GM19239 (cell line): Measurements from ENCODE around the gene UGGT2.
"Not testable (repeated sequence)": the region's sequence is repeated elsewhere in the genome, so short reads cannot be mapped to it uniquely, and the experiment has no call there.

Experiments
- DNase-seq: peaks from one replicate; pipeline ENCODE4 v3.0.0; 2011; ENCODE audit warnings: low spot score; ENCODE audit not compliant: insufficient read length
- FAIRE-seq: peaks from 2 replicates; lab custom pipeline; 2011; peaks lifted over from hg19 to GRCh38; lab: Jason Lieb, UNC

UGGT2 gene

DNA sequence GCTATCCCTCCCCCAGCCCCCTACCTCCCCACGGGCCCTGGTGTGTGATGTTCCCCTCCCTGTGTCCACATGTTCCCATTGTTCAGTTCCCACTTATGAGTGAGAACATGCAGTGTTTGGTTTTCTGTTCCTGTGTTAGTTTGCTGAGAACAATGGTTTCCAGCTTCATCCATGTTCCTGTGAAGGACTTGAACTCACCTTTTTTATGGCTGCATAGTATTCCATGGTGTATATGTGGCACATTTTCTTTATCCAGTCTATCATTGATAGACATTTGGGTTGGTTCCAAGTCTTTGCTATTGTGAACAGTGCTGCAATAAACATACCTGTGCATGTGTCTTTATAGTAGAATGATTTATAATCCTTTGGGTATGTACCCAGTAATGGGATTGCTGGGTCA, 271.3 kb downstream of the UGGT2 start:
- not testable (repeated sequence) for FAIRE-seq, DNase-seq

DNA sequence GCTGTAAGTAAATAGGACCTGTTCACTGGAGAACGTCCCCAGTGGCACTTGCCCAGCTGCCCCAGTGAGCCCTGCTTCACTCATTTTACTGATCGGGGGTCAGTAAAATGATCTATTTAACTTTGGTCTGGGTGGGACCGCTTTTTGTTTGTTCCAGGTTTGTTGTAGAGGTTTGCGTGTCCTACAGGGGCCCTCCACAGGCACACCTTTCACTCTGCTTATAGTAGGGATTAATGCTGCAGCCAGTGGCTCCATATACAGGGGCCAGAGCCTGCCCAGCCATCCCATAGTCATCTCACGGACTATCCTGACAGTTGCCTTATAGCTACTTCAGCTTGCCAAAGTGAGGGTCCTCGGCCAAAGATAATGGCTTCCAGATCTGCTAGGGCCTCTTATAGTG, 272.2 kb downstream of the UGGT2 start:
- FAIRE-seq (no peak), DNase-seq (no peak)

DNA sequence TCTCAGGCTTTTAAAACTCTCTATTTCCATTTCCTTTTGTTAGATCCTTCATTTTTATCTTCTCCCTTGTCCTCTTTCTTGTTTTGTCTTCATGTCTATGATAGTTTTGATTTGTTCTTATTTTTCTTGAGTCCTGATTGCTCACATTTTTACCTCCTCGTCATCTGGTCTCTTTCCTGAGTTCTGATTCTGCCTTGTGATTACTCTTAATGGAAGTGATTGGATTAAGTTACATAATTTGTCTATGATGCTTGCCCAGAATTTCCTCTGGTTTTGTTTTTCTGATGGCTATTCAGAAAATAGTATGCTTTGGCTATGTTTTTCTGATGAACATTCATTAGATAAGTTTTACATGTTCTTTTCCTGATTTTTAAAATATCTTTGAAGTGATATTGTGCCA, 273.7 kb downstream of the UGGT2 start:
- no peak for DNase-seq
- FAIRE-seq = no peak

DNA sequence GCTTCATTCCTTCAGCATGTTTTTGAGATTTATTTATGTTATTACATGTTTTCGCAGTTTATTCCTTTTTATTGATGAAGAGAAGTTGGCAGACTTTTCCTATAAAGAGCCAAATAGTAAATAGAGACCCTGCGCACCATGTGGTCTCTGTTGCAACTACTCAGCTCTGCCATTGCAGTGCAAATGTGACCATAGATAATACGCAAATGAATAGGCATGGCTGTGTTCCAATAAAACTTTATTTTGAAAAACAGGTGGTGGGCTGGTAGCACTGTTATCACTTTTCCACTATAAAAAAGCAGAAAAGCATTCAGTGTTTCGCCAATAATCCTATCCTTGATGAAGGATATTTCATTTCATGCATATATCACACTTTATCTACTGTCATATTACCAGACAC, 281.3 kb downstream of the UGGT2 start:
- FAIRE-seq (no peak), DNase-seq (no peak)

DNA sequence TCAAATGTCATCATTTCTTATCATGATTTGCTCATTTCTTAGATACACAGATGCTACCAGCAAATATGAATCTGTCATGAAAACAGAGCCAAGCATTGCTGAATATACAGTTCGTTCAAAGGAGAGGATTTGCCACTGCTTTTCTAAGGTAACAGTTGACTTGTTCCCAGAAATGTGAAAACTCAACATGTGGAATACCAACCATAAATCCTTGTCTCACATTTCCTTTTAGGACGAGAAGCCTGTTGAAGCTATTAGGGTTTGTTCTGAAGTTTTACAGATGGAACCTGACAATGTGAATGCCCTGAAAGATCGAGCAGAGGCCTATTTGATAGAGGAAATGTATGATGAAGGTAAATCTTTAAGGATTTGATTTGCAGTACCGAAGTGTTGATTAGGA, 289.6 kb downstream of the UGGT2 start:
- DNase-seq (no peak), FAIRE-seq (no peak)

DNA sequence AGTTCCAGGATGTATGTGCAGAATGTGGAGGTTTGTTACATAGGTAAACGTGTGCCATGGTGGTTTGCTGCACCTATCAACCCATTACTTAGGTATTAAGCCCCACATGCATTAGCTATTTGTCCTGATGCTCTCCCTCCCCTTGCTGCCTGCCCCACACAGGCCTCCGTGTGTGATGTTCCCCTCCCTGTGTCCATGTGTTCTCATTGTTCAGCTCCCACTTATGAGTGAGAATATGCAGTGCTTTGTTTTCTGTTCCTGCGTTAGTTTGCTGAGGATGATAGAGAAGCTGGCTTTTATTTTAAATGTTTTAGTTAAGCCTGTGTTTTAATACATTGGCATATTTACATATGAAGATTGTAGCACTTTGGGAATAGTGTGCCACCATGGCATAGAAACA, 290.6 kb downstream of the UGGT2 start:
- DNase-seq, FAIRE-seq: not testable (repeated sequence)

DNA sequence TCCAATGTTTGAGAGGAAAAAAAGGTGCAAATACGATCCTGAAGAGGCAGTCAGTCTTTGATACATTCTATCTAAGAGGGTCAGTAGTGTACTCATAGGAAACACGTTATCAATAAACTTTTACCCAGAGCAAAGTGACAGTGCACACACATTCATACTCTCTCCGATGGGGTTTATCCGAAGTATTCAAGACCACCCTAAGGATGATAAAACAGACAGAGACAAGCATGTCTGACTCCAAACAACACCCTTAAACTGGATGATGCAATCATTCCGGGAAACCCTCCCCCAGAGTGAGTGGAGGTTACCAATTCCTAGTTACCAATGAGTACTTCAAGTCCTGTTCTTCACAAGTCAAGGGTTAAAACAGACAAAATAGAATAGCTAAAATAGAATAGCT, 297.1 kb downstream of the UGGT2 start:
- no peak for FAIRE-seq
- DNase-seq = no peak

DNA sequence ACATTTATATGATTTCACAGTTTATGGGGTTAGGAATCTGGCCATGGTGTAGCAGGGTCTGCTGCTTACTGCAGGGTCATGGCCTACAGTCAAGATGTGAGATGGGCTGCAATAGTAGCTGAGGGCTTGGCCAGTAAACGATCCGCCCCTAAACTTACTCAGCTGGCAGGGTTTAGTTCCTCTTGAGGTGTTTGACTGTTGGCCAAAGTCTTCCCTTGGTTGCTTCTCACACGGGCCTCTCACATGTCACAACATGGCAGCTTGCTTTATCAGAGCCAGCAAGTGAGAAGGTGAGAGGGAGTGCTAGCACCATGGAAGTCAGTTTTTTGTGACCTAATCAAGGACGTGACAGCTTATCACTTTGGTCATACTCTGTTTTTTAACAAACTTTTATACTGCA, 299.1 kb downstream of the UGGT2 start:
- FAIRE-seq (no peak), DNase-seq (no peak)

DNA sequence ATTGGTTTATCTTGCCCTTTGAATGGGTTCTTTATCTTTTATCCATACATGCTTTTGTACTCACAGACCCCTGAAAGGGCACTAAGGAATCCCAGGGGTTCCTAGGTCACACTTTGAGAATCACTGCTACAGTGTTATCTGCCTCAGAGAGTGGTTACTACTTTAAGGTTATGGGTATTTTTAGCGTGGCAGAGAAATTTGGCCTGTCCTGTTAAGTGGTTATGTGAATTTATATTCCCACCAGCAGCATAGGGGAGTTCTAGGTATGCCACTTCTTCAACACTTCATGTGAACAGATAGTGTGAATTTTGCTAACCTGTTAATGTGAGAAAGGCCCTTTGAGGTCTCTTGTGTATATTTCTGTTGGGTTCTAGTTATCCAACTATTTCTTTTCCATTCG, 300.5 kb downstream of the UGGT2 start:
- DNase-seq (no peak), FAIRE-seq (no peak)
